HG02840 (cell line): Measurements from ENCODE around the gene SLC25A39.

Source experiments
- ATAC-seq: cut with Tn5 transposase; IDR thresholded peaks from one replicate; pipeline ENCODE4 v1.9.1; 2021; ENCODE audit warnings: mild to moderate bottlenecking, moderate library complexity, moderate number of reproducible peaks; ENCODE audit not compliant: unreplicated experiment, low FRiP score

SLC25A39 gene

GRCh38 chr17:44314869-44315661 is 9.6 kb downstream of the SLC25A39 start:
- no peak for ATAC-seq

DNA sequence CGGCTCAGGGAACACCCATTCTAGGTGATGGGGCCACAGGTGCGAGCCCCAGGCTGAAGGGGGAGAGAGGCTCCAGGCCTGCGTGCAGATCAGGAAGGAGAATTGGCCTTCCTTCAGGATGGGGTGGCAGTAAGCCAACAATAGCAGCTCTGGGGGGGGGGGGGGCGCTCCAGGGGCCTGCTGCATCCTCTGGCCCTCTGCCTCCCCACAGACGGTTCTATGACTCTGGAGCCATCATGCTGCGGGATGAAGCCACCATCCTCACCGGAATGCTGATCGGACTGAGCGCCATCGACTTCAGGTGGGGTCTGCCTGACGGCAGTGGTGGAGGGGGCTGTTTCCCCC is 10.1 kb downstream of the SLC25A39 start:
- ATAC-seq = no peak

DNA sequence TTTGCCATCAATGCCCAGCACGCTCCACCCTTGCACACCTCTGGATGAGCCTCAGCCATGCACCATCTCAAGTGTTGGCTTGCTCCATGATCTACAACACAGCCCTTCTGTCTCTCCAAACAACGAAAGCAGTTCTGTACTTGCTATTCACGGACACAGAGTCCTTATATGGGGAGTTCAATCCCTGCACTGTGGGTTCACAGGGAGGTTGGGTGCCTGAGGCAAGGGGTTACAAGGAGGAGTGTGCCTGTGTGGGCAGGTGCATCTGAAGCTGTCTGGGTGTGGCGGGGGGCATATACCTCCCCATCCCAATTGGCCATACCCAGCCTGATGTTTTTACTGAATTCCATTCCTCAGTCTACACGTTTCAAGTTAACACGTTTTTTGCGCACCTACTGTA is 10.6 kb downstream of the SLC25A39 start:
- ATAC-seq = no peak

- ATAC-seq = no peak
These were observed 12.1 kb downstream of the SLC25A39 start for GRCh38 chr17:44312396-44313104.

- ATAC-seq = no peak
These were observed 13.0 kb downstream of the SLC25A39 start for GRCh38 chr17:44311562-44312181.

GRCh38 chr17:44310609-44311376 is 13.8 kb downstream of the SLC25A39 start:
- ATAC-seq = no peak

GRCh38 chr17:44310188-44310587 is 14.4 kb downstream of the SLC25A39 start:
- no peak for ATAC-seq

- no peak for ATAC-seq
These were observed 15.2 kb downstream of the SLC25A39 start for GRCh38 chr17:44309472-44309871.

DNA sequence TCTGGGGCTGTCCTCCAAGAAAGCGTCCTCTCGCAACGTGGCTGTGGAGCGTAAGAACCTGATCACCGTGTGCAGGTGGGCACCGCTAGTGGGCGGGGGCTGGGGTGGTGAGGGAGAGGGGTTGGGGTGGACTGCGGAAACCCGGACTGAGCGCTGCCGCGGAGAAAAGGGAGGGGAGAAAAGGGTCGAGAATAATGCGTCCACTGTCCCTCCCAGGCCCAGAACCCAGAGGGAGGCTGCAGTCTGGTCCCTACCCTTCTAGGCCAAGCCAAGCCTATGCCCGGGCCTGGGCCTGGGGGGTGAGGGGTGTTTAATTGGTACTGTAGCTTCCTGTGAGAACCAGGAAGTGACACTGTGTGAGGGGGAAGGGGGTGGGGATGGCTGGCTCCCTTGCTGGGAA is 15.8 kb downstream of the SLC25A39 start:
- ATAC-seq = no peak

- no peak for ATAC-seq
These were observed 16.3 kb downstream of the SLC25A39 start, which contains the start of gene RUNDC3A for GRCh38 chr17:44308320-44308818. TSS of gene RUNDC3A (plus strand) at chr17:44308601. CDS start at chr17:44308833, 232 bp downstream.

- ATAC-seq = no peak
These were observed 17.0 kb downstream of the SLC25A39 start for GRCh38 chr17:44307387-44308186.

GRCh38 chr17:44304651-44305050 is 20.0 kb downstream of the SLC25A39 start:
- no peak for ATAC-seq

DNA sequence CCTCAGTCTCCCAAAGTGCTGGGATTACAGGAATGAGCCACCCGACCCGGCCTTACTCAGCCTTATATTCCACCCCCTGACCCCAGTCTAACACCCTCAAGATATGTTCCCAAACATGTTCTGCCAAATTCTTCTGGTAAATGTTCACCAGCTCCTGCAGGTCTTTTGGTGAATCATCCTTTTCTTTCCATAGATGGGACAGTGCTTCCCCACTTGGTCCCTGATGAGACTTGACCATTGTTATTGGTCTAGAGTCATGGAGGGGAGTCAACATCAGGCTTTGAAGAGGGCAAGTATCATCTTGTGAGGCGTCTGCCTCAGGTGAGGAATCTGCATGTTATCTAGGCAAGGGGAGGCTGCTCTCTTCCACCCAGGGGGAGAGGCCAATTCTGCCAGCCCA is 26.6 kb downstream of the SLC25A39 start:
- ATAC-seq = no peak

GRCh38 chr17:44293509-44294226 is 31.0 kb downstream of the SLC25A39 start:
- ATAC-seq = no peak

GRCh38 chr17:44287651-44288050 is 37.0 kb downstream of the SLC25A39 start:
- no peak for ATAC-seq

DNA sequence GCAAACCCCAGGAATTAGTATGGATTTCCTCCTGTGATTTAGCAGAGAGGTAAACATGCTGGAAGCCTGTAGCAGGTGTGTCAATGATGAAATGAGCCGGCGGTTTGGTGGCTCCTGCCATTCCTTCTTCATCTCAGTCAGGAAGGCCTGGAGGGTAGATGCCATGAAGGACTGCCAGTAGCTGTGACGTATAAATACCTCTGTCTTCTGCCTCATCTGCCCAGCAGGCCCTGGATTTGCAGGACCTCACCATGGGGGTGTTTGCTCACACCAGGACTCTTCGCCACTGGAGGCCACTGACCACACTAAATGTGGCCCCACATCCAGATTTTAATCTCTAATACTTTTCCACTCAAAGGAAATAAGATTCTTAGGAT is 40.6 kb downstream of the SLC25A39 start:
- ATAC-seq = no peak

GRCh38 chr17:44283344-44284023 is 41.1 kb downstream of the SLC25A39 start:
- no peak for ATAC-seq

GRCh38 chr17:44282264-44282663 is 42.4 kb downstream of the SLC25A39 start:
- no peak for ATAC-seq

DNA sequence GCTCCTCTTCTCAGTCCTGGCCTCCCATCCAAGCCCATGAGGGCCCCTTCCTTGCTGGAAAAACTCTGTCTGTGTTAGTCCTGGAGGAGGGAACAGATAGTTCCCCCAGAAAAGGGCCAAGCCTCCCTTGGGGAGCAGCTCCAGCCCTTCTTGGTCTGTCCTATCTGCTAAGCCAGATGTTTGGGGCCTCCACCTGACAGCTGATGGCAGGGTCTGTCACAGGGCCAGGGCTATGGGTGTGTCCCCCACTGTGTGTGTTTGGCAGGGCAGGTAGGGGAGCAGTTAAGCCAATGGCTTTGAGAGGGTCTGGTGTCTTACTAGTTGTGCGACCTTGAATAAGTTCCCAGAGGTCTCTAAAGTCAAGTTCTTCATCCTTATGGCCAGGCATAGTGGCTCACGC is 43.1 kb downstream of the SLC25A39 start:
- ATAC-seq = no peak
